Measurements from ENCODE around the gene TMEM132D.

Gene TMEM132D

DNA sequence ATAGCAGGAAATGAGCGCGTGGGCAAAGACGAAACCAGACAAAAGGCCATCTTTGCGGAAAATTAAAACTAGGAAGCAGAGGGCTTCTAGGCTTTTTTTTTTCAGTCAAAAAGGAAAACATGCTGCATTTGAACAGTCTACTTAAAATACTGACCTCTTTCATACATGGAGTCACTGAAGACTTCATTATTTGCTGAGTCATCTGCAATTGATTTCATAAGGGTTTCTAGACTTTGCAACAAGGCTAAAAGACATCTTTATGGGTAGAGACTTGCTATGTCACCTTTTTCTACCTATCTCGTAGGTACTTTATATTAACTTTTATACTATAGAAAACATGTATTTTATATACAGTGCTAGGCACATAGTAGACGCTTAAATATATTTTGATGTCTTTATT is 238.4 kb downstream of the TMEM132D start:
- H3K27me3 ChIP-seq (ENCODE audit: low read length) = no peaks in the 10 kb centered on the region
- H2AFZ ChIP-seq (ENCODE audit: low read depth, low read length, severe bottlenecking) = no peak overlapping the region
- TF ChIP-seq CTCF (IDR thresholded peaks at IDR 0.05; ENCODE audit: insufficient read depth, low read length, poor library complexity, severe bottlenecking) = no peak
- no peak for TF ChIP-seq EZH2phosphoT487 (conservative IDR thresholded peaks at IDR 0.05; ENCODE audit: low read length)
- H4K20me1 ChIP-seq (ENCODE audit: low read depth, low read length) = no peaks in the 10 kb centered on the region
- H3K9me2 ChIP-seq (replicated peaks; ENCODE audit: insufficient read depth, low read length) = no peaks in the 10 kb centered on the region
- H3K9ac ChIP-seq (ENCODE audit: low read length) = no peak overlapping the region
- no peaks in the 10 kb centered on the region for H3K36me3 ChIP-seq (ENCODE audit: low read length)
- no peaks in the 10 kb centered on the region for H3K9me3 ChIP-seq (ENCODE audit: insufficient read depth, low read length)
- no peak overlapping the region for H3K27ac ChIP-seq (ENCODE audit: low read depth, low read length)
- H3K4me2 ChIP-seq (ENCODE audit: low read depth, low read length, poor library complexity, severe bottlenecking) = no peak overlapping the region
- H3K4me3 ChIP-seq (ENCODE audit: insufficient read depth, low read length, poor library complexity, severe bottlenecking) = no peak overlapping the region
- H3K79me2 ChIP-seq (ENCODE audit: insufficient read depth, low read length) = no peaks in the 10 kb centered on the region
- no peaks in the 10 kb centered on the region for H3F3A ChIP-seq (ENCODE audit: insufficient read depth)

- H3K36me3 ChIP-seq (ENCODE audit: low read length) = no peaks in the 10 kb centered on the region
- H3K79me2 ChIP-seq (ENCODE audit: insufficient read depth, low read length) = no peaks in the 10 kb centered on the region
- H3K9me3 ChIP-seq (ENCODE audit: insufficient read depth, low read length) = no peaks in the 10 kb centered on the region
- no peaks in the 10 kb centered on the region for H3F3A ChIP-seq (ENCODE audit: insufficient read depth)
- H3K27me3 ChIP-seq (ENCODE audit: low read length) = no peaks in the 10 kb centered on the region
- TF ChIP-seq CTCF (IDR thresholded peaks at IDR 0.05; ENCODE audit: insufficient read depth, low read length, poor library complexity, severe bottlenecking) = no peak
- no peak for TF ChIP-seq EZH2phosphoT487 (conservative IDR thresholded peaks at IDR 0.05; ENCODE audit: low read length)
- H3K9me2 ChIP-seq (replicated peaks; ENCODE audit: insufficient read depth, low read length) = no peaks in the 10 kb centered on the region
- no peaks in the 10 kb centered on the region for H4K20me1 ChIP-seq (ENCODE audit: low read depth, low read length)
- H2AFZ ChIP-seq (ENCODE audit: low read depth, low read length, severe bottlenecking) = no peak overlapping the region
- no peak overlapping the region for H3K4me2 ChIP-seq (ENCODE audit: low read depth, low read length, poor library complexity, severe bottlenecking)
- no peak overlapping the region for H3K4me3 ChIP-seq (ENCODE audit: insufficient read depth, low read length, poor library complexity, severe bottlenecking)
- H3K9ac ChIP-seq (ENCODE audit: low read length) = no peak overlapping the region
- no peak overlapping the region for H3K27ac ChIP-seq (ENCODE audit: low read depth, low read length)
Measured at GRCh38 chr12:129662234-129662633, 241.6 kb downstream of the TMEM132D start.

- Histone ChIP-seq H2AFZ (ENCODE audit: low read depth, low read length, severe bottlenecking) (no peak overlapping the region), H3K27me3 (ENCODE audit: low read length) (no peaks in the 10 kb centered on the region), H3K9me3 (ENCODE audit: insufficient read depth, low read length) (no peaks in the 10 kb centered on the region), H3K79me2 (ENCODE audit: insufficient read depth, low read length) (no peaks in the 10 kb centered on the region), H3K4me2 (ENCODE audit: low read depth, low read length, poor library complexity, severe bottlenecking) (no peak overlapping the region), H3F3A (ENCODE audit: insufficient read depth) (no peaks in the 10 kb centered on the region), H3K36me3 (ENCODE audit: low read length) (no peaks in the 10 kb centered on the region), H4K20me1 (ENCODE audit: low read depth, low read length) (no peaks in the 10 kb centered on the region), H3K4me3 (ENCODE audit: insufficient read depth, low read length, poor library complexity, severe bottlenecking) (no peak overlapping the region), H3K9me2 (replicated peaks; ENCODE audit: insufficient read depth, low read length) (no peaks in the 10 kb centered on the region), H3K9ac (ENCODE audit: low read length) (no peak overlapping the region), H3K27ac (ENCODE audit: low read depth, low read length) (no peak overlapping the region)
- TF ChIP-seq EZH2phosphoT487 (conservative IDR thresholded peaks at IDR 0.05; ENCODE audit: low read length) = no peak
- no peak for TF ChIP-seq CTCF (IDR thresholded peaks at IDR 0.05; ENCODE audit: insufficient read depth, low read length, poor library complexity, severe bottlenecking)
Measured at GRCh38 chr12:129660946-129661345, 242.9 kb downstream of the TMEM132D start.

All from SU-DHL-6 (cell line).